A673 (cell line): ENCODE measurements around the gene ATAD5. TPM values are rescaled to one million over a fixed set of nuclear protein-coding genes. Genes with fewer than 3 reads are reported as not detected.

Experiments
- BruUV-seq: library from RNA; stranded (reverse); fragments of 400-500 nt; replicated peaks from 2 replicates; lab custom pipeline; 2021; lab: Mats Ljungman, UMichigan
- CTCF ChIA-PET: fragments of 300-600 bp; sonication (Branson Sonifier 250); formaldehyde crosslinking; loops from one replicate; lab custom pipeline; 2022; ENCODE audit warnings: antibody characterized with exemption; lab: Charles Lee
- POLR2A ChIA-PET: fragments of 300-600 bp; sonication (Branson Sonifier 250); formaldehyde crosslinking; loops from one replicate; lab custom pipeline; 2022; ENCODE audit warnings: antibody characterized with exemption; ENCODE audit not compliant: low non-redundant PET; lab: Charles Lee
- DNase-seq: peaks from one replicate; pipeline ENCODE4 v3.0.0-alpha.2; 2015; ENCODE audit warnings: low spot score
- H3K27ac ChIP-seq: fragments of 200-600 bp; sonication (generic); 2 replicates; pipeline ENCODE4 v1.5.1; 2016; ENCODE audit warnings: mixed run types, low read depth, mild to moderate bottlenecking, mixed read lengths, antibody characterized with exemption, low read length; ENCODE audit not compliant: poor library complexity, severe bottlenecking
- H3K27me3 ChIP-seq: fragments of 200-600 bp; sonication (generic); replicated peaks from 2 replicates; pipeline ENCODE4 v1.6.1; 2017; ENCODE audit warnings: mixed run types, low read depth, mild to moderate bottlenecking, mixed read lengths, antibody characterized with exemption, low read length; ENCODE audit not compliant: insufficient read depth, poor library complexity
- H3K36me3 ChIP-seq: fragments of 200-600 bp; sonication (generic); 2 replicates; pipeline ENCODE4 v1.6.1; 2016; ENCODE audit warnings: mixed run types, mild to moderate bottlenecking, mixed read lengths, antibody characterized with exemption, low read length; ENCODE audit not compliant: insufficient read depth, poor library complexity, severe bottlenecking
- H3K4me1 ChIP-seq: fragments of 200-600 bp; sonication (generic); 2 replicates; pipeline ENCODE4 v1.6.1; 2017; ENCODE audit warnings: mixed run types, mild to moderate bottlenecking, mixed read lengths, antibody characterized with exemption, low read length; ENCODE audit not compliant: insufficient read depth, poor library complexity, severe bottlenecking
- H3K4me3 ChIP-seq: fragments of 200-600 bp; sonication (generic); 2 replicates; pipeline ENCODE4 v1.5.1; 2016; ENCODE audit warnings: low read depth, mixed run types, mild to moderate bottlenecking, mixed read lengths, low read length; ENCODE audit not compliant: poor library complexity, severe bottlenecking
- H3K9me3 ChIP-seq: fragments of 200-600 bp; sonication (generic); 2 replicates; pipeline ENCODE4 v1.6.1; 2016; ENCODE audit warnings: mixed run types, low read depth, mild to moderate bottlenecking, mixed read lengths, antibody characterized with exemption, low read length; ENCODE audit not compliant: poor library complexity, severe bottlenecking
- CTCF ChIP-seq: fragments of 300-800, 200-600 bp; sonication (generic); conservative IDR thresholded peaks from 2 replicates; pipeline ENCODE4 v1.5.1; 2017; ENCODE audit warnings: low read depth, mild to moderate bottlenecking, antibody characterized with exemption, low read length, moderate library complexity, mixed read lengths
- EZH2 ChIP-seq: fragments of 200-600 bp; sonication (generic); IDR thresholded peaks from 2 replicates; pipeline ENCODE4 v1.6.1; 2017; ENCODE audit warnings: borderline replicate concordance, low read depth, mild to moderate bottlenecking, mixed read lengths, antibody characterized with exemption, low read length; ENCODE audit not compliant: poor library complexity, severe bottlenecking
- intact Hi-C: fragments of 100-400 bp; cut with micrococcal nuclease; formaldehyde crosslinking; loops from one replicate; pipeline ENCODE4 v1.10.0; 2022; ENCODE audit not compliant: unreplicated experiment
- total RNA-seq: library from RNA; stranded (reverse); gene quantifications from 2 replicates; pipeline ENCODE4 v1.2.3, GENCODE V29; 2021

ATAD5 gene
- total RNA-seq, 1 experiment from 2014 or later = 17.4 TPM

GRCh38 chr17:30864636-30865035 lies 32.9 kb downstream of the ATAD5 start:
- peaks cover 19% of the 10 kb centered on the region for H3K36me3 ChIP-seq
- CTCF ChIA-PET = no interaction called here
- no TSS peak for BruUV-seq

GRCh38 chr17:30869005-30869404 lies 37.2 kb downstream of the ATAD5 start:
- no TSS peak for BruUV-seq
- no peaks in the 10 kb centered on the region for H3K27me3 ChIP-seq
- H3K4me1 ChIP-seq = no peaks in the 10 kb centered on the region
- peaks cover 15% of the 10 kb centered on the region for H3K36me3 ChIP-seq
- intact Hi-C loops = no loop called here
- no peak overlapping the region for H3K4me3 ChIP-seq
- no peak for DNase-seq
- ChIA-PET CTCF (no interaction called here), POLR2A (no interaction called here)
- H3K9me3 ChIP-seq = no peaks in the 10 kb centered on the region
- H3K27ac ChIP-seq = no peak overlapping the region
- no peak for TF ChIP-seq EZH2
- TF ChIP-seq CTCF = no peak

More at GRCh38 chr17:30864636-30865035, 32.9 kb downstream of the ATAD5 start:
- intact Hi-C loops = no loop called here
- H3K9me3 ChIP-seq = no peaks in the 10 kb centered on the region
- no peak overlapping the region for H3K27ac ChIP-seq
- DNase-seq = no peak
- no peaks in the 10 kb centered on the region for H3K4me1 ChIP-seq
- H3K4me3 ChIP-seq = no peak overlapping the region
- no peak for TF ChIP-seq CTCF
- no peak for TF ChIP-seq EZH2
- H3K27me3 ChIP-seq = no peaks in the 10 kb centered on the region
- POLR2A ChIA-PET = no interaction called here

GRCh38 chr17:30886187-30886586 lies 54.4 kb downstream of the ATAD5 start:
- TF ChIP-seq CTCF = no peak
- TF ChIP-seq EZH2 = no peak
- CTCF ChIA-PET = no interaction called here
- POLR2A ChIA-PET = no interaction called here

More at GRCh38 chr17:30886187-30886586, 54.4 kb downstream of the ATAD5 start:
- no peaks in the 10 kb centered on the region for H3K36me3 ChIP-seq
- no peak overlapping the region for H3K27ac ChIP-seq
- DNase-seq = no peak
- no peaks in the 10 kb centered on the region for H3K9me3 ChIP-seq
- H3K4me1 ChIP-seq = no peaks in the 10 kb centered on the region
- H3K4me3 ChIP-seq = no peak overlapping the region
- H3K27me3 ChIP-seq = no peaks in the 10 kb centered on the region
- intact Hi-C loops = no loop called here
- no TSS peak for BruUV-seq
